SK-N-SH treated with all-trans-retinoic acid at 6 μM for 48 hours (cell line): ENCODE data around the gene FHOD3.

Source experiments
- ATAC-seq: fragments of 200-7000 bp; cut with Tn5 transposase; 3 replicates; pipeline ENCODE4 v1.9.1; 2020; ENCODE audit warnings: mild to moderate bottlenecking, moderate library complexity
- BACH2 ChIP-seq: fragments of 250-450 bp; sonication (Bioruptor Pico); IDR thresholded peaks from 2 replicates; pipeline ENCODE4 v1.9.0; 2021; ENCODE audit warnings: mild to moderate bottlenecking, borderline replicate concordance
- CREB5 ChIP-seq: fragments of 250-450 bp; sonication (Bioruptor Pico); IDR thresholded peaks from 2 replicates; pipeline ENCODE4 v1.5.1; 2020; ENCODE audit warnings: low read depth, mild to moderate bottlenecking, moderate library complexity
- CSDC2 ChIP-seq: fragments of 250-450 bp; sonication (Bioruptor Pico); IDR thresholded peaks from 2 replicates; pipeline ENCODE4 v1.5.0; 2020; ENCODE audit warnings: mild to moderate bottlenecking, moderate library complexity
- ESRRG ChIP-seq: fragments of 250-450 bp; sonication (Bioruptor Pico); IDR thresholded peaks from 2 replicates; pipeline ENCODE4 v1.6.1; 2021; ENCODE audit warnings: mild to moderate bottlenecking
- GLIS3 ChIP-seq: fragments of 250-450 bp; sonication (Bioruptor Pico); IDR thresholded peaks from 2 replicates; pipeline ENCODE4 v1.5.0; 2020; ENCODE audit warnings: mild to moderate bottlenecking, moderate library complexity
- ISL1 ChIP-seq: fragments of 250-450 bp; sonication (Bioruptor Pico); IDR thresholded peaks from 2 replicates; pipeline ENCODE4 v2.1.2; 2022; ENCODE audit warnings: mild to moderate bottlenecking, moderate library complexity
- RARB ChIP-seq: fragments of 250-450 bp; sonication (Bioruptor Pico); IDR thresholded peaks from 2 replicates; pipeline ENCODE4 v1.8.0; 2021; ENCODE audit warnings: mild to moderate bottlenecking, moderate library complexity
- SNAI2 ChIP-seq: fragments of 250-450 bp; sonication (Bioruptor Pico); IDR thresholded peaks from 2 replicates; pipeline ENCODE4 v1.5.0; 2020; ENCODE audit warnings: mild to moderate bottlenecking, moderate library complexity
- TCF4 ChIP-seq: fragments of 250-450 bp; sonication (Bioruptor Pico); IDR thresholded peaks from 2 replicates; pipeline ENCODE4 v1.8.0; 2021; ENCODE audit warnings: mild to moderate bottlenecking, moderate library complexity, borderline replicate concordance
- TSHZ2 ChIP-seq: fragments of 250-450 bp; sonication (Bioruptor Pico); IDR thresholded peaks from 2 replicates; pipeline ENCODE4 v1.5.0; 2020; ENCODE audit warnings: mild to moderate bottlenecking, moderate library complexity
- ZC3H10 ChIP-seq: fragments of 250-450 bp; sonication (Bioruptor Pico); IDR thresholded peaks from 2 replicates; pipeline ENCODE4 v1.5.1; 2021; ENCODE audit warnings: mild to moderate bottlenecking, moderate library complexity
- ZFP3 ChIP-seq: fragments of 250-450 bp; sonication (Bioruptor Pico); IDR thresholded peaks from 2 replicates; pipeline ENCODE4 v1.5.0; 2020; ENCODE audit warnings: mild to moderate bottlenecking, moderate library complexity
- ZNF565 ChIP-seq: fragments of 450-650 bp; formaldehyde crosslinking; conservative IDR thresholded peaks from 2 replicates; pipeline ENCODE4 v1.5.0; 2020; ENCODE audit warnings: low read depth, mild to moderate bottlenecking, moderate library complexity
- ZNF70 ChIP-seq: fragments of 450-650 bp; formaldehyde crosslinking; IDR thresholded peaks from 2 replicates; pipeline ENCODE4 v1.5.0; 2020; ENCODE audit warnings: mild to moderate bottlenecking, moderate library complexity
- ZNF8 ChIP-seq: fragments of 450-650 bp; formaldehyde crosslinking; IDR thresholded peaks from 2 replicates; pipeline ENCODE4 v1.5.0; 2020; ENCODE audit warnings: mild to moderate bottlenecking, moderate library complexity
- TF ChIP-seq, protein P1 (sequence below): fragments of 250-450 bp; sonication (Bioruptor Pico); IDR thresholded peaks from 2 replicates; pipeline ENCODE4 v1.8.0; 2021; ENCODE audit warnings: low read depth, mild to moderate bottlenecking, moderate library complexity, borderline replicate concordance
- TF ChIP-seq, protein P2 (sequence below): fragments of 250-450 bp; sonication (Bioruptor Pico); IDR thresholded peaks from 2 replicates; pipeline ENCODE4 v1.5.1; 2021; ENCODE audit warnings: mild to moderate bottlenecking, moderate library complexity

The FHOD3 gene

GRCh38 chr18:36465276-36465675, 167.8 kb downstream of the FHOD3 start (continued):
- TF ChIP-seq, protein P1, sequence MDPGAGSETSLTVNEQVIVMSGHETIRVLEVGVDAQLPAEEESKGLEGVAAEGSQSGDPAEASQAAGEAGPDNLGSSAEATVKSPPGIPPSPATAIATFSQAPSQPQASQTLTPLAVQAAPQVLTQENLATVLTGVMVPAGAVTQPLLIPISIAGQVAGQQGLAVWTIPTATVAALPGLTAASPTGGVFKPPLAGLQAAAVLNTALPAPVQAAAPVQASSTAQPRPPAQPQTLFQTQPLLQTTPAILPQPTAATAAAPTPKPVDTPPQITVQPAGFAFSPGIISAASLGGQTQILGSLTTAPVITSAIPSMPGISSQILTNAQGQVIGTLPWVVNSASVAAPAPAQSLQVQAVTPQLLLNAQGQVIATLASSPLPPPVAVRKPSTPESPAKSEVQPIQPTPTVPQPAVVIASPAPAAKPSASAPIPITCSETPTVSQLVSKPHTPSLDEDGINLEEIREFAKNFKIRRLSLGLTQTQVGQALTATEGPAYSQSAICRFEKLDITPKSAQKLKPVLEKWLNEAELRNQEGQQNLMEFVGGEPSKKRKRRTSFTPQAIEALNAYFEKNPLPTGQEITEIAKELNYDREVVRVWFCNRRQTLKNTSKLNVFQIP: no peak
- TF ChIP-seq CREB5 (CRISPR knock-in tag): no peak
- TF ChIP-seq GLIS3 (CRISPR knock-in tag): no peak

DNA sequence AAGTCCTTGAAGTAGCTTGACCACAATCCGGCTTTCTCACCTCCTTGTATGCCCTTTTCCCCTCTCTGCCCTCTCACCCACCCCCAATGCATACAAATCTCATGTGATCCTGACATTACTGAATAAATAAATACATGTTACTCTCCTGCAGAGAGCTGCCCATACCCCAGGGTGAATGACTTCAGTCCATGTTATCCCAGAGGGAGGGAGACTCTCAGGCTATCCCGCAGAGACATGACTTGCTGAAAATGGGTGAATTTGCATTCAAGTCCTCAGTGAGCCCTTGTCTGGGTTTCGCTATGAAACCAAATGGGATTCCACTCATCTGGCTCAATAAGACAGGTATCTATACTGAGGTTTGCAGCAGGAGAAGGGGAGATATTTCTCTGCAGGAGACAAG, 168.5 kb downstream of the FHOD3 start:
- TF ChIP-seq TCF4 (CRISPR knock-in tag): no peak
- TF ChIP-seq ZNF565 (CRISPR knock-in tag): no peak
- TF ChIP-seq BACH2 (CRISPR knock-in tag): no peak
- ATAC-seq: no peak

- ATAC-seq: no peak
- TF ChIP-seq BACH2 (CRISPR knock-in tag): no peak
- TF ChIP-seq ISL1: no peak
- TF ChIP-seq CREB5 (CRISPR knock-in tag): no peak
- TF ChIP-seq ZNF8: no peak
- TF ChIP-seq, protein P2, sequence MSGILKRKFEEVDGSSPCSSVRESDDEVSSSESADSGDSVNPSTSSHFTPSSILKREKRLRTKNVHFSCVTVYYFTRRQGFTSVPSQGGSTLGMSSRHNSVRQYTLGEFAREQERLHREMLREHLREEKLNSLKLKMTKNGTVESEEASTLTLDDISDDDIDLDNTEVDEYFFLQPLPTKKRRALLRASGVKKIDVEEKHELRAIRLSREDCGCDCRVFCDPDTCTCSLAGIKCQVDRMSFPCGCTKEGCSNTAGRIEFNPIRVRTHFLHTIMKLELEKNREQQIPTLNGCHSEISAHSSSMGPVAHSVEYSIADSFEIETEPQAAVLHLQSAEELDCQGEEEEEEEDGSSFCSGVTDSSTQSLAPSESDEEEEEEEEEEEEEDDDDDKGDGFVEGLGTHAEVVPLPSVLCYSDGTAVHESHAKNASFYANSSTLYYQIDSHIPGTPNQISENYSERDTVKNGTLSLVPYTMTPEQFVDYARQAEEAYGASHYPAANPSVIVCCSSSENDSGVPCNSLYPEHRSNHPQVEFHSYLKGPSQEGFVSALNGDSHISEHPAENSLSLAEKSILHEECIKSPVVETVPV (CRISPR knock-in tag): no peak
- no peak for TF ChIP-seq CSDC2
- TF ChIP-seq SNAI2: no peak
- TF ChIP-seq ZFP3 (CRISPR knock-in tag): no peak
- TF ChIP-seq TSHZ2 (CRISPR knock-in tag): no peak
- TF ChIP-seq ESRRG (CRISPR knock-in tag): no peak
- TF ChIP-seq ZC3H10: no peak
These were observed 170.1 kb downstream of the FHOD3 start for GRCh38 chr18:36467614-36468013.

DNA sequence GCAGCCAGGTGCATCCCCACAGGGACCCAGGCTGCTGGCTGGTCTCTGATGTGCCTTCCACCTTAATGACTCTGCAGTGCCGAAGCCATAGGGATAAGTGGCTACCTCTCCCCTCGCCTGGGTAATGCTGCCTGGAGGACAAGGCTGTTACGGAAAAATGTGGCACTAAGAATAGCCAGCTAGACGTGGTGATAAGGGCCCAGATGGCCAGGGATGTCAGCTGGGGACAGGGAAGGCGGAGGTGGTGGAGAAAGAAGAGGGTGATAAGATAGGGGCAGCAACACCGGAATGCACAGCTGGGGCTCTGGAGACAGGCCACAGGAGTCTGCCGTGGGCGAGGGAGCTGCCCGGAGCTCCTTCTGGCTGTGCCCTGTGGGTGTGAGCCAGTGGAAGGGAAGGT, 170.6 kb downstream of the FHOD3 start:
- no peak for TF ChIP-seq RARB
- TF ChIP-seq TSHZ2 (CRISPR knock-in tag): 0 out of 2 replicates have a peak, but pooled peaks have one; percentile 53
- TF ChIP-seq ZNF70: no peak
- TF ChIP-seq TCF4 (CRISPR knock-in tag): peak; percentile 63; the same call in 1 of the 2 replicates
- peak; percentile 31; the same call in 1 of the 3 replicates for ATAC-seq
